Stimulated activated naive CD8-positive, alpha-beta T cell treated with anti-CD3 and anti-CD28 coated beads, Interleukin-15, amount 100 ng/mL, for 72 hours (primary cell): ENCODE data around the gene SLC7A10.
A peak's percentile ranks its signal among the peaks of the same experiment; 100 is the strongest.

Experiments
- ATAC-seq: fragments of 150-1000 bp; cut with Tn5 transposase; 2 replicates; pipeline ENCODE4 v1.10.0; 2021; ENCODE audit warnings: mild to moderate bottlenecking, moderate library complexity
- DNase-seq, 2 donors: peaks; one replicate each; pipeline ENCODE4 v3.0.0; 2021 to 2022
- H3K27ac Mint-ChIP-seq, 2 donors: one replicate each; pipeline ENCODE4 v1.8.0; 2022; ENCODE audit warnings: mild to moderate bottlenecking in 2 of 2, mixed read lengths in 2 of 2, moderate library complexity in 2 of 2
- H3K27me3 Mint-ChIP-seq: one replicate; pipeline ENCODE4 v1.8.0; 2022; ENCODE audit warnings: mixed read lengths
- H3K4me1 Mint-ChIP-seq: one replicate; pipeline ENCODE4 v1.8.0; 2022; ENCODE audit warnings: mild to moderate bottlenecking, mixed read lengths
- H3K4me3 Mint-ChIP-seq, 2 donors: one replicate each; pipeline ENCODE4 v1.8.0; 2022; ENCODE audit warnings: mild to moderate bottlenecking in 2 of 2, mixed read lengths in 2 of 2, moderate library complexity in 1 of 2
- H3K9me3 Mint-ChIP-seq, 2 donors: one replicate each; pipeline ENCODE4 v1.8.0; 2022; ENCODE audit warnings: mixed read lengths in 2 of 2

SLC7A10 gene

DNA sequence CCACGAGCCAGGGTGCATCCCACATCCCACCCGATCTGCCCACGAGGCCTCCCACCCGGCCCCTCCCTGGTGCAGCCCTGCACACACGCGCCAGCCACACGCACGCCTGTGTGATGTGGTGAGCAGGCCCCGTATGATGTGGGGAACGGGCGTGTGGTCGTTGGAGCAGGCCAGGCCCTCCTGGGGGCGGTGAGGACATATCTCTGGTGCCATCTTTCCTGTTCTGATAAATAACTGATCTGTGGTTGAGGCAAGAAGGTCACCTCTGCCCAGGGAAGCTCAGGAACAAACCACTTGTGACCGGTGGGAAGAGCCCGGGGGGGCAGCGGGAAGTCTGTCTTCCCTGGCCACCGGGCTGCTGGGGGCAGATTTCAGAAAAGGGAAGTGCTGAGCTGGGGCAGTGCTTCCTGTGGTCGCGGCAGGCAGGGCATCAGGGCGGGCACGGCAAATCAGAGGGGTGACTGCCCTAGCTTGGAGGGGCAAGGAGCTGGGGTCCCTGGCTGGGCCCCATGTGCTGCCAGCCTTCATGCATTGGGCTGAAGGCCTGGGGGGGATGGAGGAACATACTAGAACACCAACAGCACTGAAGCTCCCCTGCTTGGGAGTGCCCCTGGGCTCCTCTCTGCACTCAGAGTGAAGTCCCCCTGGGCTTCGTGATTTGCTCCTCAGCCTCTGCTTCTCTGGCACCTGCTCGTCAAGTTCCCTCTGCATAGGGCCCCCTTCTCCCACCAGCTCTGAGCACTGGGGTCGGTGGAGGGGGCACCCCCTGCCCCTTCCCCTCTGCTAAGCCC is 35.2 kb upstream of the SLC7A10 start:
- Mint-ChIP-seq H3K27me3 (peaks cover 41% of the 10 kb centered on the region), H3K4me3 (no peak overlapping the region), H3K9me3 (peaks cover 0 to 7% of the 10 kb centered on the region in 2 donors), H3K27ac (peak overlapping the region in 1 of 2 donors; percentile 52), H3K4me1 (peaks cover 17% of the 10 kb centered on the region)
- ATAC-seq (peak; percentile 57), DNase-seq (no peak)

DNA sequence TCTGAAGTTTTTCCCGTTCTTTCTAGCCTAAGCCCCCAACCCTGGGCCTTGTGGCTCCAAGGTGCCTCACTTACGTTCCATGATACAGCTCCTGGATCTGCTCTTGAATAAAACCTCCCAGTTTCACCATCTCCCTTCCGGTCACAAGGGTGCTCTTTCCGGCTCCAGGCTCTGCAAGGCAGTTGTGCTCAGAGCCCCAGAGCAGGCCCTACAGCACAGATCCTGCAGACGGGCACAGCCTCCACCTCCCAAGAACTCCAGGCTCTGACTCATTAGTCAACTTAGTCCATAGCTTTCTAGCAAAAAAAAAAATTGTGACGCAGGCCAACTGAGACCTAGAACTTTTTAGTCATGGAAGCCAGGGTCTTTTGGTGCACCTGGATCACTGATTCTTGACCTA is 33.9 kb upstream of the SLC7A10 start:
- Mint-ChIP-seq H3K4me1 (peaks cover 17% of the 10 kb centered on the region), H3K27ac (peak overlapping the region in 1 of 2 donors; percentile 15), H3K27me3 (peaks cover 34% of the 10 kb centered on the region), H3K9me3 (peaks cover 0 to 7% of the 10 kb centered on the region in 2 donors), H3K4me3 (no peak overlapping the region)
- DNase-seq (no peak), ATAC-seq (no peak)

DNA sequence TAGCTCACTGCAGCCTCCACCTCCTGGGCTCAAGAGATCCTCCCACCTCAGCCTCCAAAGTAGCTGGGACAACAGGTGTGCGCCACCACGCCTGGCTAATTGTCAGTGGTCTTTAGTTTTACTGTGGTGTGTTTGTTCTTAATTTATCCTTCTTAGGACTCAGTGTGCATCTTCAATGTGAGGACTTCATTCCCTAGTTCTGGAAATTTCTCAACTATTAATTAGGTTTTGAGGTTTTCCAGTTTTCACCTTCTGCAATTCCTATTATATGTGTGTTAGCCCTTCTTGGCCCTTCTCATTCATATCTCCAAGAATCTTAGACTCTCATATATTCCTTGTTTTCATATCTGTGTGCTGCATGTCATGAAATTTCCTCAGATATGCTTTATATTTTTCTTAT is 32.2 kb upstream of the SLC7A10 start:
- H3K4me1 Mint-ChIP-seq = peaks cover 17% of the 10 kb centered on the region
- no peak for DNase-seq
- no peak for ATAC-seq
- no peak overlapping the region for H3K4me3 Mint-ChIP-seq
- peaks cover 0 to 7% of the 10 kb centered on the region in 2 donors for H3K9me3 Mint-ChIP-seq
- H3K27ac Mint-ChIP-seq = no peak overlapping the region
- peaks cover 26% of the 10 kb centered on the region for H3K27me3 Mint-ChIP-seq

DNA sequence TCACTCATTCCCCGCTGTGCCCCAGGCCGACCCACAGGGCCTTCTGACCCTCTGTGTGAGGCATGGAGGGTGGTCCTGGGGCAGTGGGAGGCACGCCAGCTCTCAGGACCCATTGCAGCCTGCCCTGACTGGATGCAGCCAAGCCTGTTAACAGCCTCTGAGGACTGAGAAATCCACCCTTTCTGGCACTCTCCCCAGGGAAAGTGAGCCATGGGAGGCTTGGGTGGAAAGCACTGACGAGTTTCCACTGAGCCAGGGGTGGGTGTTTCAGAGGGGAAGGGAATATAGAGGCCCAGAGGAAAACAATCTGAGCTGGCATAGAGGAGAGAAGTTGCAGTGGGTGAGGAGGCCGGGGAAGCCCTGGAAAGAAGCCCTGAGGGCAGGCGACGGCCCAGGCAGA is 30.6 kb upstream of the SLC7A10 start:
- Mint-ChIP-seq H3K9me3 (peaks cover 0 to 7% of the 10 kb centered on the region in 2 donors), H3K4me1 (peaks cover 10% of the 10 kb centered on the region), H3K27ac (no peak overlapping the region), H3K4me3 (no peak overlapping the region), H3K27me3 (peaks cover 10% of the 10 kb centered on the region)
- DNase-seq (no peak), ATAC-seq (no peak)

DNA sequence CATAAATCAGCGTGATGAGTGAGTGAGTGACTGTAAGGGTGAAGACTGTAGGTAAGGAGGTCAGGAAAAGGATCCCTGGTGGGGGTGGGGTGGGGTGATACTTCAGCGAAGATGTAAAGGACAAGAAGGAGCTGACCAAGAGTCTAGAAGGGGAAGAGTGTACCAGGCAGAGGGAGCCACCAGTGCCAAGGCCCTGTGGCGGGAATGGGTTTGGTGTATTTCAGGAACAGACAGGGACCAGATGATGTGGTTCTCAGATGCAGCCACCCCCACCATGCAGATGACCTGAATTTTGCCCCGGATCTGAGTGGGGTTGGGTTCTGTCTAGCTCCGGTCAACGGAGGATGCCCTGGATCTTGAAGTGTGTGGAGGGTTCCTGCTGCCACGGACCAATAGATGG is 30.1 kb upstream of the SLC7A10 start:
- peaks cover 5% of the 10 kb centered on the region for H3K4me1 Mint-ChIP-seq
- ATAC-seq = no peak
- no peak overlapping the region for H3K4me3 Mint-ChIP-seq

DNA sequence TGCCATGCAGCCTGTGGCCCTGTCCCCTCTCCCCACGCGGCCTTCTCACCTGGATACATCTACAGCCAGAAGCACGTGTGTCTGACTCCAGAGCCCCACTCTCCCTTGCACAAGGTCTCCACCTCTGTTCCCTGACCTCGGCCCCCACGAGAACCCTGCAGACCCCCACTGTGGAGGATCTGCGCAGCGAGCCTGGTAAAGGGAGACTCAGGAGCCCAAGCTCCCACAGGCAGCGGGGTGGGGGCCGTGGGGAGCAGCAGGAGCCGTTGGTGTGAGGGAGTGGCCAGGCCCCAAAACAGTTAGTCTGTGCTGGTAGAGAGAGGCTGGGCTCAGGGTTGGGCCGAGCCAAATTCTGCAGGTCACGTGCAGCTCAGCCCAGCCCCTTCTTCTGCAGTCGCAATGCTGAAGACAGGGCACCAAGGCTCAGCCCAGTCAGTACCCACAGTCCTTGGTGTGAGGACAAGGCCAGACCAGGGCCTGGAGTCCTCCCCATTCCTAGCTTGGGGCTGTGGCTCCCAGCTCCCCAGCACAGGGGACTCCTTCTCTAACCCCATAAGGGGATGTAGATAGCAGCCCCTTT is 28.7 kb upstream of the SLC7A10 start:
- H3K27me3 Mint-ChIP-seq = peaks cover 3% of the 10 kb centered on the region
- H3K4me3 Mint-ChIP-seq = no peak overlapping the region
- no peak overlapping the region for H3K27ac Mint-ChIP-seq
- no peaks in the 10 kb centered on the region for H3K4me1 Mint-ChIP-seq
- ATAC-seq (no peak), DNase-seq (no peak)
- peaks cover 0 to 7% of the 10 kb centered on the region in 2 donors for H3K9me3 Mint-ChIP-seq

More for the DNA sequence above, 30.1 kb upstream of the SLC7A10 start:
- peaks cover 9% of the 10 kb centered on the region for H3K27me3 Mint-ChIP-seq
- no peak overlapping the region for H3K27ac Mint-ChIP-seq
- no peak for DNase-seq
- peaks cover 0 to 7% of the 10 kb centered on the region in 2 donors for H3K9me3 Mint-ChIP-seq

DNA sequence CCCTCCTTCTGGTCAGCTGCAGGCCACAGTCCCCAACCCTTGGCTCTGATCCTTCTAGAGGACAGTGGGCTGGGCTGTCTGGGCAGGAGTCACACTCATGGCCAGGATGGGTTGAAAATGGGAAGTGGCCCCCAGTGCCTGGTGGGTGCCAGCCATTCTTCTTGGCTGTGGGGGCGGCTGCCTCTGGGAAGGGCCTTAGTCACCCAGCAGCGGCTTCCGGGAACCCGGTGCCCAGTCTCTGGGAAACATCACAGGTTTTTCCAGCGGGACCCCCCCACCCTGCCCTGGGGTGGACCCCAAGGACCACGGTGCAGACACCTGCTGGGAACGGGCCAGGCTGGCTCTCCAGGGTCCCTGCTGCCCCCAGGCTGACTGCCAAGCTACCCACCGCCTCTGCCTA is 27.3 kb upstream of the SLC7A10 start:
- no peak for ATAC-seq
- Mint-ChIP-seq H3K9me3 (peaks cover 0 to 2% of the 10 kb centered on the region in 2 donors), H3K27me3 (no peaks in the 10 kb centered on the region)

DNA sequence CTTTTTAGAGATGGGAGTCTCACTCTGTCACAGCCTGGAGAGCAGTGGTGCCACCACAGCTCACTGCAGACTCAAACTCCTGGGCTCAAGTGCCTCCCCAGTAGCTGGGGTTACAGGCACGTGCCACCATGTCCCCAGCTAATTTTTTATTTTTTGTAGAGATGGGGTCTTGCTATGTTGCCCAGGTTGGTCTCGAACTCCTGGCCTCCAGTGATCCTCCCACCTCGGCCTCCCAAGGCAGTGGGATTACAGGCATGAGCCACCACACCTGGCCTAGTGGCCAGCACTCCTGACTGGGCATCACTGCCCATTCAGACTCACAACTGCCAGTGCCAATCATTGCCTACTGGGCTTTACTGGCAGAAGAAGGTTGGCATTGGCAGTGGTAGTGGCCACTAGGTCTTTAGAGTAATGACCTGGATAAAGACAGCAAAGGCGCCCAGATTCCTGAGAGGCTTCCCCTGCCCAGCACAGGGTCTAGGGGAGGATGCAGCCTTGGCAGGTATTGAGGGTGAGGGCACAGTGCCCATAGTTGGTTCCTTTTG is 26.8 kb upstream of the SLC7A10 start:
- DNase-seq (no peak), ATAC-seq (no peak)
- no peaks in the 10 kb centered on the region for H3K9me3 Mint-ChIP-seq
- H3K4me1 Mint-ChIP-seq = no peaks in the 10 kb centered on the region
- H3K4me3 Mint-ChIP-seq = no peak overlapping the region
- H3K27me3 Mint-ChIP-seq = no peaks in the 10 kb centered on the region
- H3K27ac Mint-ChIP-seq = no peak overlapping the region

More for the DNA sequence above, 27.3 kb upstream of the SLC7A10 start:
- Mint-ChIP-seq H3K4me3 (no peak overlapping the region), H3K27ac (no peak overlapping the region), H3K4me1 (no peaks in the 10 kb centered on the region)
- DNase-seq = no peak

DNA sequence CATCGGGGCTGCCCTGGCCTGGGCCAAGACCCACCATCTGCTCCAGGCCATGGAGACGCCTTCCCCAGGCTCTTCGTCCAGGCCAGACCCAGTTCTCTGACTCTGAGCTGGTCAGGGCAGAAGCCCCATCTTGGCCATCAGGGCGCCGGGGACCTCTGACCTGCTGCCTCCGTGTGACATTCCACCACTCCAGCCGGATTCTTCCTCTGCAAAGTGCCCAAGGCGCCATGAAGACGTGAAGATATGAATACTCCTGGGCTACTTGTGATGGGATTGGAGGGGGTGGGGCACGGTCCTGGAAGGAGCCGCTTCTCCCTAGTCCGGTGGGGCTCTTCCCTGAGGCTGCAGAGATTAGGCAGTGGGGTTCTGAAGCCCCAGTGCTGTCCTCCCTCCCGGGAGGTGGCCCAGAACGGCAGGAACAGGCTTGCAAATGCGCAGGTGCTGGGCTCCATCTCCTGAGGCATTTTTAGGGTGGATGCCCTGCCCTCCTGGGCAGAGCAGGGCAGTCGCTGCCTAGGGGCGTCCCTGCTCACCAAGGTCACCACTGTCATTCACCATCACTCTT is 26.0 kb upstream of the SLC7A10 start:
- Mint-ChIP-seq H3K4me3 (no peak overlapping the region), H3K27me3 (no peaks in the 10 kb centered on the region), H3K4me1 (no peaks in the 10 kb centered on the region), H3K27ac (no peak overlapping the region), H3K9me3 (no peaks in the 10 kb centered on the region)
- ATAC-seq (no peak), DNase-seq (no peak)

DNA sequence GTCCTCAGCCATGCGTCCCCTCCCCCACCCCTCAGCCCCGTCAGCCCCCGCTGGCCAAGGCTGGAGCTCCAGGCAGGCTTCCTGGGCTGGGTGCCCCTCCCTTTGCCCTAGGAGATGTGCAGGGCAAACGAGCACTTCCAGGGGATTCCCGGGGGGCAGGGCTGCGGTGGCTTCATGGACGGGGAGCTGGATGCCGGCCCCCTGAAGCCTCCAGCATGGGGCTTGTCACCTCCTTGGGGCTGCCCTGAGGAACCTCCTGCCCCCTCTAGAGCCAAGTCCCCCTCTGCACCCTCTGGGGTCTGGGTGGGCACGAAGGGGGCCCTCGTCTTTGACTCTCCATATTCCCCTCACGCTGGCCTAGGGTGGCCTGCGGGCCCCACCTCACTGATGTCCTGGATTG is 25.4 kb upstream of the SLC7A10 start:
- DNase-seq = no peak
- H3K27me3 Mint-ChIP-seq = no peaks in the 10 kb centered on the region
- no peaks in the 10 kb centered on the region for H3K4me1 Mint-ChIP-seq
- H3K4me3 Mint-ChIP-seq = no peak overlapping the region
- ATAC-seq = no peak
- no peak overlapping the region for H3K27ac Mint-ChIP-seq
- H3K9me3 Mint-ChIP-seq = no peaks in the 10 kb centered on the region

DNA sequence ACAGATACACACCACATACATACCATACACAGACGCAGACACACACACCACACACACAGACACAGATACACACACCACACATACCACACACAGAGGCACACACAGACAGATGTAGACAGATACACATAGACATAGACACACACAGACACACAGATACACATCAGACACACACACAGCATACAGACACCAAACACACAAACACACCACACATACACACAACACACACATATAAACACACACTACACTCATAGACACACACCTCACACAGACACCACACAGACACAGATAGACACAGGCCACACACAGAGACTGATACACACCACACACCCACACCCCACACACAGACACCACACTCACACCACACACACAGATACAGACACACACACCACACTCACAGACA is 24.9 kb upstream of the SLC7A10 start:
- Mint-ChIP-seq H3K4me3 (no peak overlapping the region), H3K27ac (no peak overlapping the region), H3K4me1 (no peaks in the 10 kb centered on the region), H3K9me3 (no peaks in the 10 kb centered on the region), H3K27me3 (no peaks in the 10 kb centered on the region)
- ATAC-seq (no peak), DNase-seq (no peak)

DNA sequence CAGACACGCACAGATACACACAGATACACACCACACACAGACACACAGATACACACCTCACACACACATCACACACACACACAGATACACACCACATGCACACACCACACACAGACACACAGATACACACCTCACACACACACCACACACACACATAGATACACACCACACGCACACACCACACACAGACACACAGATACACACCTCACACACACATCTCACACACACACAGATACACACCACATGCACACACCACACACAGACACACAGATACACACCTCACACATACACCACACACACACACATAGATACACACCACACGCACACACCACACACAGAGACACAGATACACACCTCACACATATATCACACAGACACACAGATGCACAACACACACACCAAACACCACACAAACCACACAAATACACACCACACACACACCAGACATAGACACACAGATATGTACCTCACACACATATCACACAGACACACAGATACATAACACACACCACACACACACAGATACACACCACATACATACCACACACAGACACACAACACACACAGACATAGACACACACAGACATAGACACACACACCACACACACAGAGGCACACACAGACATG is 24.2 kb upstream of the SLC7A10 start:
- no peak overlapping the region for H3K27ac Mint-ChIP-seq
- no peak overlapping the region for H3K4me3 Mint-ChIP-seq
- no peak for ATAC-seq
- H3K4me1 Mint-ChIP-seq = no peaks in the 10 kb centered on the region
- DNase-seq = no peak
- H3K9me3 Mint-ChIP-seq = peaks cover 0 to 4% of the 10 kb centered on the region in 2 donors
- no peaks in the 10 kb centered on the region for H3K27me3 Mint-ChIP-seq

DNA sequence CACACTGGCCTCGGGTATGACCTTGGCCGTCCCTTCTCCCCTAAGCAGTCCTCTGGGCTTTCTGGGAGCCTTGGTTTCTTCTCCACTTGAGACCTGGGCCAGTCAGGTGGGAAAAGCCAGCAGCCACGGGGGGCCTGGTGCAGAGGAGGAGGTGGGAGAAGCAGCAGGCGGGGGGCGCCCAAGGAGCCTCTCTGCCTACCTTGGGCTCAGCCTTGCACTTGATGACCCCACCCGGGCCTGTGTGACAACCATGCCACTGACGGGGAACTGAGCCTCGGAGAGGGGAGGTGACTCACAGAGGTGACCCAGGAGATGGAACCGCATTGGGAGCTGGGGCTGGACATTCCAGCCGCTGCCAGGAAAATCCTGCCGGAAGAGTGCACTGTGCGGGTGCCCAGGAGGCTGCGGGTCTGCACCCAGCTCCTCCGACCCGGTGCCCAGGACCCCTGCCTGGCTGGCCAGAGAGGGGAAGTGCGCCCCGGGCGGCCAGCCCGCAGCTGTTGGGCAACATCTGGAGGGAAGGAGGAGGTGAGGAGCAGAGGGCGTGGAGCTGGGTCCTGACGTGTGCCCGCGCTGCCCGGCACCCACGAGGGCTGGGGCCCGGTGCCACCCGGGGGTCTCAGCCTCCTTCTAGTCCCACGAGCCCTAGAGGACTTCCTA is 23.4 kb upstream of the SLC7A10 start:
- H3K9me3 Mint-ChIP-seq = peaks cover 0 to 7% of the 10 kb centered on the region in 2 donors
- H3K4me1 Mint-ChIP-seq = no peaks in the 10 kb centered on the region
- H3K27ac Mint-ChIP-seq = no peak overlapping the region
- no peak overlapping the region for H3K4me3 Mint-ChIP-seq
- DNase-seq (no peak), ATAC-seq (peak; percentile 65)
- no peaks in the 10 kb centered on the region for H3K27me3 Mint-ChIP-seq

DNA sequence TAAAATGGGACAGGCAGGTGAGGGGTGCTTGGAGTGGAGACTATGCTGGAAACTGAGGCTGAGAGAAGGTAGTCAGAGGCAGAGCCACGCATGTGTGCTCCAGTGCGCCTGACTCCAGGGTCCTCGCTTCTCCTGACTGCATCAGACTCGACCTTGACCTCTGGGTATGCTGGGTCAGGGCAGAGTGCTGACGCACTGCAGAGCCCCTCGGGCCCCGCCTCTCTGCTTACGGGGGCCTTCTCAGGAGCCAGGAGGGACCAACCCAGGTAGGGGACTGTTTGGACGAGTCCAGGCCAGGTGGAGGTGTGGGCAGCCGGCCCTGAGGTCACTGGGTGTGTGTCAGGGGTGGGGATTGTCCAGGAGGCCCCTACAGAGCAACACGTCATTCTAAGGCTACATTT is 22.9 kb upstream of the SLC7A10 start:
- peak; percentile 27 for ATAC-seq
- Mint-ChIP-seq H3K27ac (no peak overlapping the region), H3K4me1 (no peaks in the 10 kb centered on the region), H3K27me3 (no peaks in the 10 kb centered on the region), H3K9me3 (peaks cover 0 to 7% of the 10 kb centered on the region in 2 donors), H3K4me3 (no peak overlapping the region)
- no peak for DNase-seq

DNA sequence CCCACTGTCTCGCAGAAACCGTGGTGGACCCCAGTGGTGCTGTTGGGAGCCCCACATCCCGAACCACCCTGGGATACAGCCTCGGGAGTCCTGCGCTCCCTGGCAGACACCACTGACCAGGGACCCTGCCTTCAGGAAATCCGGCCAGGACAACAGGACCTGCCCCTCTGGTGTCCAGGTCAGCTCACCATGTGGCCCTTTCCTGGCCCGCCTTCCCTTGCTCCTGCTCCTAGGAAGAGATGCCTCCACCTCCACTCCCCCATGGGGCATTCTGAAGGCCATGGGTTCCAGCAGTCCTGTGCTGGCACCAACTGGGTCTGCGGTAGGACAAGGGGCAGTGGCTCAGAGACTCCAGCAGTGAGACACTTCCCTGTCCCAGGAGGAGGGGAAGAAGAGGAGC is 22.5 kb upstream of the SLC7A10 start:
- DNase-seq (no peak), ATAC-seq (no peak)
- peaks cover 0 to 7% of the 10 kb centered on the region in 2 donors for H3K9me3 Mint-ChIP-seq
- H3K4me1 Mint-ChIP-seq = no peaks in the 10 kb centered on the region
- H3K27me3 Mint-ChIP-seq = peaks cover under 1% of the 10 kb centered on the region
- H3K4me3 Mint-ChIP-seq = no peak overlapping the region
- no peak overlapping the region for H3K27ac Mint-ChIP-seq
